Left colon (tissue), 2 donors: ENCODE data around the gene SETD6. TPM values are rescaled to one million over a fixed set of nuclear protein-coding genes. Genes with fewer than 3 reads are reported as not detected.
"Not testable (repeated sequence)": the region's sequence is repeated elsewhere in the genome, so short reads cannot be mapped to it uniquely, and the experiment has no call there.

Experiments used
- ATAC-seq: fragments of 200-7000 bp; cut with Tn5 transposase; one replicate; pipeline ENCODE4 v1.9.1; 2020; ENCODE audit warnings: mild to moderate bottlenecking, moderate library complexity
- DNase-seq, 2 donors: peaks; one replicate each; pipeline ENCODE4 v3.0.0-alpha.2; 2020
- intact Hi-C, 2 donors: fragments of 100-400 bp; cut with DNase I in 1 of 2; cut with micrococcal nuclease in 1 of 2; formaldehyde crosslinking; loops; one replicate each; pipeline versions ENCODE4 v1.11.2 to v1.14.0; 2022; cut with DNase I, micrococcal nuclease
- total RNA-seq, 2 donors: library from RNA; stranded (reverse); fragmentation: NEBNext Ultra II Directional; extraction: Animal tissue kit (Norgen Biotek cat#: 25700); gene quantifications; one replicate each; pipeline ENCODE4 v1.2.1, GENCODE V29; 2021
- donor health status: DM: no; HTN: no; CAD: no.
- donor health status: DM: yes; HTN: yes; CAD: no.

SETD6 gene
- total RNA-seq, 2 donors from 2014 or later, result 11.4 to 13.8 TPM

DNA sequence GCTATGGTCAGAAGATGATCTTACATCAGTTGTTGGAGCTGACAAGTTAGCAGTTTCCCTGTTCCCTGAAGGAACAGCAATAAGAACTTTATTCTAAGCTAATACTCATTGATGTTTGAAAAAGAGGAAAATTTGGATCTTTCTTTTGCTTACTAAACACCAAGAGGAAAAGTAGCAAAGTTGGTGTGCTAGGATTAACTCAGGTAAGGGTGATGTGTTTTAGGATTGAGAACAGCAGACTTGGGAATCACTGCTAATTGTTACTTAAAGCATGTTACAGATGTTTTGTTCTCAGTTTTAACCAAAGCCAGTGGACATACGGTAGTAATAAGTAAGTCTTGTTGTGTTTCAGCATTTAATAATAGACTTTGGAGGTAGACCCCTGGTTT, 3.7 kb downstream of the SETD6 start:
- ATAC-seq, result no peak
- intact Hi-C loops, result no loop called here
- no peak for DNase-seq

DNA sequence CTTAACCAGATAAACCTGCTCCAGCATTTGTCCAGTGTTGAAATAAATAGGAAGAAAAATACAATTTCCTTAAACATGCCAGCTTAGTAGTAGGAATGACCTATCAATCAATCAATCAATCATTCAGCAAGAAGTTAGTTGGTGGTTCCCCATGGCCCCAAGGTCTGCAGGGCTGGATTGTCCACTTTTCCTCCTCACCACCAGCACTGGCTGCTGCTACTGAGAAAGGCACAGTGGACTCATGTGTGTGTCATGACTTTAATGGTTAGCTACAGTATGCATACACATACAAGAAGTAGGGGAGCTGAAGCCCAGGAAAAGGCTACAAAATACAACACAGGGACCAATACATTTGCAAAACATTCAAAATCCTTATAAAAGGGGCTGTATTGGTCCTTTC, 4.4 kb downstream of the SETD6 start:
- intact Hi-C loops, result no loop called here
- no peak for ATAC-seq
- no peak for DNase-seq

DNA sequence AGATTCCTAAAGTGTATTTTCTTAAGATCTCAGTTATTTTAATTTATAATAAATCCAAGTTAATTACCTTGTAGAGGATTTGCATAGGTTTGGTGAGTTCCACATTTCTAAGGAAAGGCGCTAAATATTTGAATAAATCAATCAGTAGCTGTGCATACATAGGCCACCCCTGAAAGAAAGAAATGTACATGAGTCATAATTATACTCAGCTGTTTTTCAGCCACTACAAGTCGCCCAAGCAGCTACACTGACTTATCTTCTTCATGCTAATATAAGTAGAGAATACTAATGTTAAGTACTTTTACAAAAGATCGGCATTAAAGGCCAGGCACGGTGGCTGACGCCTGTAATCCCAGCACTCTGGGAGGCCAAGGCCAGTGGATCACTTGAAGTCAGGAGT, 14.9 kb downstream of the SETD6 start:
- no peak for DNase-seq
- no peak for ATAC-seq
- intact Hi-C loops, result no loop called here

DNA sequence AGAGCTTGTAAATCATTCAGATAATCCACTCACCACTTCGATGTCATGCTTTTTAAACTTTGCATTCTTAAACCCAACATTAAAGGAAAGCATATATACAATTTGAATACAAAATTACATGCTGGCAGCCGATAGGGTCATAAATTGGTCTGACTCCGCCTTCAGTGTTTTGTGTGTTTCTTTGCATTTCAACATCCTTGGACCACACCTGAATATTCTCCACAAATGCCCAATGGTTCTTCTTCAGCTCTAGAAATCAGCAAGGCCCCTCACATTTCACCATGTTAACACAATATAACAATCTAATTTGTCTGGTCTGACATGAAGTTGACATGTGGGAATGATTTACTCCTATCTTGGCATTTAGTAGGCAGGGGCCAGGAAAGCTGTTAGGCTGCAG, 17.1 kb downstream of the SETD6 start:
- DNase-seq (no peak), ATAC-seq (no peak)
- intact Hi-C loops, result no loop called here

DNA sequence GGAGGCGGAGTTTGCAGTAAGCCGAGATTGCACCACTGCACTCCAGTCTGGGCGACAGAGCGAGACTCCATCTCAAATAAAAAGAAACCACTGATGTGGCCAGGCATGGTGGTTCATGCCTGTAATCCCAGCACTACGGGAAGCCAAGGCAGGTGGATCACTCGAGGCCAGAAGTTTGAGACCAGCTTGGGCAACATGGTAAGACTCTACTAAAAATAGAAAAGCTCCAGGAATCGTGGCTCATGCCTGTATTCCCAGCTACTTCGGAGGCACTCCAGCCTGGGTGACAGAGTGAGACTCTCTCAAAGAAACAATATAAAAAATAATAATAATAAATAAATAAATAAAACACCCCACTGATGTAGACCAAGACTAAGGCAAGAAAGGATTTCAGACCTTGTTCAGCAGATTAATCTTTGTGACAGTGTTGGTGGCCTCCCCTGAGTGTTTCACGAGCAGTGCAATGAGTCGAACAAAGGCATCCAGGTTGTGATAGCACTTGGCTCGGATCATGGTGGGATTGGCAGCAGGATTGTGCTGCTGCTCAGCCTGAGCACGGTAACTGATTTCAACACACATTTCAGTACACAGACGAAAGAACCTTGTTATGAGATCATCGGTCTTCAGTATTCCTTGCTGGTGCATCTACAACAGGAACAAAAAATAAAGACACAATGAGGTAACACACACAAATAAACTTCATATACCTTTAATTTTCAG, 18.6 kb downstream of the SETD6 start:
- DNase-seq, result no peak
- intact Hi-C loops, result no loop called here
- no peak for ATAC-seq

DNA sequence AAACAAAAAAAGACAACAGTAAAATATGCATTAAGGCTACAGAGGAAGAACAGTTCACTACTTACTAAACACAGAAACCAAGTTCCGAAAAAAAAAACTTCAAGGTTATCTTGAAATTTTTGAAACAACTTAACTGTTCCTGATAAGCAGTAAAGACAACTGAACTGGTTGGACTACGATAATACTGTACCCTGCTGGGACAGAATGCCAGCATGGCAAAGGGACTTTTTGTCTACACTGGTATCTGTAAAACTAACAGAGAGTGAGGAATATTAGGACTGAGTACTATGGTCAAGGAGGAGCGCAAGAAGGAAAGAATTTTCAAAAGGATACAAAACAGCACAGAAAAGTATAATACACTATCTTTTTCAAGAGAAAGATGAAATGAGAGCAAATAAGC, 19.8 kb downstream of the SETD6 start:
- DNase-seq (no peak), ATAC-seq (no peak)
- intact Hi-C loops, result no loop called here

DNA sequence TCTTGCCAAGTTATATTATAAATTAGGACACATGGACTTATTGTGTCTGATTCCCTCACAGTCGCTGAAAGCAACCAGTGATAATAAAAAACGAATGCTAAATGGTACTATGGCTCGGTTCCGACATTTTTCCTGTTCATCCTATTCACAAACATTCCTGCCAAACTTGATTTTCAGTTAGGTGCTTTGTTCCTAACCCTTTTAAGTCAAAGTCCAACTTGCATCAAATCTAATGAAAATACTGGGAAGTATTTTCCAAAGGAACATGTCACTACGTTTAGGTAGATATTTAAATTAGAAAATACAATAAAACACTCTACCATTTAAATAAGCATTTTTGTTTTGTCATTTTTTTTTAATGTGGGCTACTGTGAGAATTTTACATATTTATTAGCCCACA, 21.0 kb downstream of the SETD6 start:
- intact Hi-C loops, result loop anchor here in 1 of 2 donors (2.0 kb wide), 1 partner anchor 57 kb away; no protein-coding TSS in a partner anchor
- DNase-seq (no peak), ATAC-seq (no peak)

DNA sequence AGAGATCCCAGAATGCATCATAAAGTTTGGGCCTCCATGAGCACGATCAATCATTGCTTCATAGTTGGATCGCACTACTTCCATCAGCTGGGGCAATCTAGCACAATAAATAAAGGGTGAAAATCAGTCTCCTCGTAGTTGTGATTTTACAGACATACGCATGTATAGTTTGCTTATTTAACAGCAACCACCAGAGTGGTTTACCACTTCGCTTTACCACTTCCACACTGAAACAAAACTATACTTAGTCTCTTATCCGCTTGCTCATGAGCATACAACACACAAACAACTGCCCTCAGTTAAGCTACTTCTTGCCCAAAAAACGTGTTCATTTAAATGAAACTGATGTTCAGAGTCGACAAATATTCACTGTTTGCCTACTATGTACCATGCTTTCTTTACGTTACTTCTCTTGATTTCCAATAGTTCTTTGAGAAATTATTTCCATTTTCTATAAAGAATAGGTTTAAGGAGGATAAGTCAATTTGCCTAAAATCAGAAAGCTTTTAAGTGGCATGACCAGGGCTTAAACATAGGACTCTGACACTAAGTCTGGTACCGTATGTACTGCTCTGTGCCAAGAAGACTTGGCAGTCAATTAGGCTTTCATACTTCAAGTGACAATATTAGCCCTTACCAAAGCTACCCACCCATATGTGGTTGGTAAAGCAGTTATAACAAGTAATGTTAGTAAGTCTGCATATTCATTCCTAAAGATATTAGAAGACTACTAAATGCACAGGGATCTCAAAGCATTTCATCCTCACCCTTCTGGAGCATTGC, 22.0 kb downstream of the SETD6 start:
- intact Hi-C loops, result loop anchor here in 1 of 2 donors (2.0 kb wide), 1 partner anchor 55 kb away; no protein-coding TSS in a partner anchor
- ATAC-seq (no peak), DNase-seq (no peak)

DNA sequence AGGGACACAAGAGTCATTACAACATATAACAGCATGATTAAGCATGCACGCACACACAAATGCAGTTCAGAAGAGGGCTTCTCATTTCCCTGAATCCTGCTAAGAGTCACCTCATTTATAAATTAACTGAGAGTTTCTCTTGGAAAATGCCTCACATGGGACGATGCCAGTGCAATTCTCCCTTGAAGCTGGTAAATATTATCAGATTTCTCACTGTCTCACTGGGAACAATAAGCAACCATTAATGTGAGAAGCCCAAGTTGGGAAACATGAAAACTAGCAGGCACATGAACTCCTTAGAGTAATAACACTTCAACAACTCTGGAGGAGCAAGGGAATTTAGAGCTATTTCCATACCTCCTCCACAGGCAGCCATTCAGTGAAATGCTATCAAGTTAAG, 26.4 kb downstream of the SETD6 start:
- ATAC-seq (no peak), DNase-seq (no peak)
- intact Hi-C loops, result no loop called here

DNA sequence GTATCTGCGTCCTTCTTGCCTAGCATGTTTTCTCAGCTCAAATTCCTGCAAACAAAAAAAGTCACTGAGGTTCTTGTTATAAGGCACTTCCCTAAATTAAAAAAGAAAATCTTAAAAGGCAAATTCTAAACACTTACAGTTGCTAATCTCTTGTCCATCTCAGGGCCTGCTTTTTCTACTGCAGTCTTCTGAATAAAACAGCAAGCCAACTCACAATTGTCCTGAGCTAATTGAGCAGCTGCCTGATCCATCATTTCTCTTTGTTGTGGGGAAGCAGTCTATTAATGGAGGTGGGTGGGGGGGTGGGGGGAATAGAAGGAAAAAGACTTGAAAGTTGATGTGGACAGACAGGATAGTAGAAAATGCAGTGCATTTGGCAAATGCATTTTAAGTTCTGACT, 27.0 kb downstream of the SETD6 start:
- ATAC-seq, result no peak
- DNase-seq, result no peak
- intact Hi-C loops, result no loop called here

DNA sequence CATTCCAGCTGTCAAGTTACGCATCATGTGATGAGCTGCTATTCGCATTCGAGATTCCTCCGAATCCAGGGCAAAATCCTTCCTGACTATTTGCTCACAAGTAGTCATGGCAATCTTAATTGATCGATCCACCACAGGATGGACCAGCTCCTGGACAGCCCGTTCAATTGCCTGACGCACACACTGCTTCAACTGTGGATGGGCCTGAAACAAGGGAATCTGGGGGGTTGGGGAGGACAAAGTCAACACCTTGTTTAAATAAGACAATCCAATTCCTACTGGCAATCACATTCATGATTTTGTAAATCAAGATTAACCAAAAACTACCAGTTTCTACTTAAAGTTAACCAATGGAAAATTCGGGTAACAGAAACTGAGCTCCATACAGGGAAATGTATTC, 28.4 kb downstream of the SETD6 start:
- no peak for ATAC-seq
- intact Hi-C loops, result no loop called here

DNA sequence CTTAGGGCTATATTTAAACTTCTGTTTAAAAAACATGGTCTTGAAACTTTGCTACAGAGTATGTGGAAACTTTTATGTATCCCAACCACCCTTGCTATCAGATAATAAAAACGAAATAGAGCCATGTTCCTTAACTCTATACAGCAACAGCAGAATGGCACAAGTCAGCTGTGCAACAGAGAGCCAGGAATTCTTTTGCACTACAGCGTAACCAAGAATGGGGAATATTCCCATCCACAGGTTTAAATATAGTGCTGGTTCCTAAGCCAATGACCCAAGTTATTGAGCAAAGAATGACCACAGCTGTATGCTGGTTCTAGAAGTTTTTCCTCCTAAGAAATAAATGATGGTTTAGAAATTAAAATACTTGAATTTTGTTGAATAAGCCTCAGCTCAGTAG, 33.1 kb downstream of the SETD6 start:
- intact Hi-C loops, result no loop called here
- DNase-seq (no peak), ATAC-seq (no peak)

More for the DNA sequence above, 28.4 kb downstream of the SETD6 start:
- no peak for DNase-seq

DNA sequence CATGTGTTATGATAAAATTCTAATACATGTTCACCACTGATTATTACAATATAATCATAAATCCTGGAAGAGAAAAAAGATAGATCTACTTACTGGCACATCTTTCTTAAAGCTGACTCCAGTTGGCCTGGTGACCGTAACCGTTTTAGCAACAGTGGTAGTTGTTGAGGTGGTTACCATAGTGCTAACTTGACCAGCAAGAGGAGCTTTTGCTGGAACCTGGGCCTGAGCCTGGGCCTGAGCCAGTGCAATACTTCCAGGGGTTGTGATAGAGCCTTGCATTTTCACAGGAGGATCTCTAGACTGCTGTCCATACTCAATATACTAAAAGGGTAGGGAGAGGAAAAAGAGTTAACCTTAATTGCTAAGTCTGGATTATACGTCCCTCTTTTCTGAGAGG, 36.2 kb downstream of the SETD6 start:
- no peak for ATAC-seq

DNA sequence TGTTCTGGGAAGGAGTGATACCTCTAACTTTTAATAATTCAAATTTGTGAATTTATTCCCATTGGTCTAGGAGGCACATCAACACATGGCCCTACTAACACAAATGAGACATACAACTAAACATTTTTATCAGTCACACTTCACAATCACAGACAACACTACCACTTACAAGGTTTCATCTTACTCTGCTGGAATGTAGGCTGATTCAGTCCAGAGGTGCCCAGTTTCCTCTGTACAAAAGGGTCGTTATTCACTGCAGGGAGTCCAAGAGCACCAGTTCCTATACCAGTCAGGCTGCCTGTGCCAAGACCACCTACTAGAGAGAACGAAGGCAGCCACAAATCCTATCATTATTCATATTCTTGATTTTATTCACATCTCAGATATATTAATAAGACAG, 41.4 kb downstream of the SETD6 start:
- DNase-seq (no peak), ATAC-seq (no peak)
- intact Hi-C loops, result no loop called here

More for the DNA sequence above, 36.2 kb downstream of the SETD6 start:
- DNase-seq, result no peak
- intact Hi-C loops, result no loop called here

DNA sequence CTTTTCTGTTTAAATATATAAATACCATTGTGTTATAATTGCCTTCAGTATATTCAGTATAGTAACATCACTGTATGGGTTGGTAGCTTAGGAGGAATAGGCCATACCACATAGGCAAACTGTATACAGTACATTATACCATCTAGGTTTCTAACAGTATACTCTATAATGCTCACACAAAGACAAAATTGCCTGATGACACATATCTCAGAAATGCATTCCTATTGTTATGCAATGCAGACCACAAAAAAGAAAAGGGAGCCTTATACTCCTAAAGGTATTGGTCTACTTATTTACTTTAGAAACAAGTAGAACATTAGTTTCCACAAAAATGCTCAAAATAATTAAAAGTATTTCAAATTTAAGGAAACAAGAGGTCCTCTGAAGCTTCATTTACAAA, 47.9 kb downstream of the SETD6 start:
- ATAC-seq (no peak), DNase-seq (no peak)
- intact Hi-C loops, result no loop called here

DNA sequence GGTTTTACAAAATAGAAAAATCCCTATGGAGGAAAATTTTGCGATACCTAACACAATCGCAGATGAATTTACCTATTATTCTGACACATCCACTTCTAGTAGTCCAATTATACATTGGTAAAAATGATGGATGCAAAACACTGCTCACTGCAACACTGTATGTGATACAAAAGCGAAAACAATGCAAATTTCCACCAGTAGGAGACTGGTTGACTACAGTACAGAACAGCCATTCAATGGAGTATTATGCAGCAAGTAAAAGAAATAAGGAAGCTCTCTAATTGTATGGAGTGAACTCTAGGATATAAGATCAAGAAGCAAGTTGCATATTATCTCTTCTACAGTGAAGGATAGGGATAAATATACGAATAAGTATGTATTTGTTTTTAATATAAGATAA, 48.5 kb downstream of the SETD6 start:
- intact Hi-C loops, result no loop called here
- no peak for DNase-seq
- ATAC-seq, result peak; percentile 20

DNA sequence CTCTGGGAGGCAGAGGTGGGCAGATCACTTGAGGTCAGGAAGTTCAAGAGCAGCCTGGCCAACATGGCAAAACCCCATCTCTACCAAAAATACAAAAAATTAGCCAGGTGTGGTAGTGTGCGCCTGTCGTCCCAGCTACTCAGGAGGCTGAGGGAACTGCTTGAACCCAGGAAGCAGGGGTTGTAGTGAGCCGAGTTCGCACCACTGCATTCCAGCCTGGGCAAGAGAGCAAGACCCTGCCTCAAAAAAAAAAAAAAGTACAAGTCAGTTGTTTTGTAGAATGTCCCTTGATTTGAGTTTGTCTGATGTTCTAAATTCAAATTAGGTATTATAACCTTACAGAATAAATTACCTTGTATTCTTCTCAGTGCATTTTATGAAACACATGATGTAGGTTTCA, 50.4 kb downstream of the SETD6 start:
- ATAC-seq, DNase-seq, intact Hi-C loops: not testable (repeated sequence)
